OCI-LY1 (cell line): Measurements from ENCODE around the gene CALHM2.

ENCODE experiments used
- CTCF ChIP-seq: fragments of 200-600 bp; sonication (generic), shearing (Covaris generic); IDR thresholded peaks from 2 replicates; pipeline ENCODE4 v1.5.1; 2017; ENCODE audit warnings: mild to moderate bottlenecking, antibody characterized with exemption, low read length, moderate library complexity, mixed read lengths
- EZH2 ChIP-seq: fragments of 200-600 bp; sonication (generic), shearing (Covaris generic); IDR thresholded peaks from 2 replicates; pipeline ENCODE4 v1.8.0; 2017; ENCODE audit warnings: borderline replicate concordance, mixed run types, mild to moderate bottlenecking, antibody characterized with exemption, low read length, moderate library complexity, mixed read lengths

DNA sequence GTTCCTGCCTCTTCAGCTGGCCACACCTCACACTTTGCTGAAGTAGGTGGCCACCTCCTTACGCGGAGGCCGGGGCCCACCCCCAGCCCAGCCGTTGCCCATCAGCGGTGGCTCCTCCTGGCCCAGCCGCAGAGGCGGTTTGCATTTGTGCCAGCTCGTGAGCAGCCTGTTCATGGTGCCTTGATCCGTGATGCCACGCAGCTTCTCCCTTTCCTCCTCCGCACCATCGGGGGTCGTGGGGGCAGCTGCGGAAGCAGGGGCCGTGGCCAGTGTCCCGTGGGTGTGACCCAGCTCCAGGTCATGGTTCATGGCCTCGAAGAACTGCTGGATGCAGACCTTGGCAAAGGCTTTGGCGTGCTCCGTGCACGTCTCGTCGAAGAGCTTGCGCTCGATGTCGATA lies 3.1 kb upstream of the CALHM2 start:
- TF ChIP-seq CTCF (no peak), EZH2 (no peak)
